Calu3 (cell line): ENCODE results near the gene PRKCZ. TPM values are rescaled to one million over a fixed set of nuclear protein-coding genes. Genes with fewer than 3 reads are reported as not detected.

Experiments used
- BruUV-seq: library from RNA; stranded (reverse); fragments of 400-500 nt; replicated peaks from 2 replicates; lab custom pipeline; 2021; lab: Mats Ljungman, UMichigan
- CTCF ChIA-PET: fragments of 300-600 bp; sonication (Branson Sonifier 250); formaldehyde crosslinking; loops from one replicate; lab custom pipeline; 2022; ENCODE audit warnings: antibody characterized with exemption; lab: Charles Lee
- DNase-seq: peaks from one replicate; pipeline ENCODE4 v3.0.0; 2022
- H3K27ac Mint-ChIP-seq: one replicate; pipeline ENCODE4 v1.8.0; 2022; ENCODE audit warnings: mixed read lengths; ENCODE audit not compliant: unreplicated experiment
- H3K27me3 Mint-ChIP-seq: one replicate; pipeline ENCODE4 v1.8.0; 2022; ENCODE audit warnings: mixed read lengths; ENCODE audit not compliant: unreplicated experiment
- H3K36me3 Mint-ChIP-seq: one replicate; pipeline ENCODE4 v1.8.0; 2022; ENCODE audit warnings: mild to moderate bottlenecking, moderate library complexity, mixed read lengths; ENCODE audit not compliant: insufficient read depth, unreplicated experiment
- H3K4me1 Mint-ChIP-seq: one replicate; pipeline ENCODE4 v1.8.0; 2022; ENCODE audit warnings: mild to moderate bottlenecking, low read depth, mixed read lengths; ENCODE audit not compliant: unreplicated experiment
- H3K4me3 Mint-ChIP-seq: one replicate; pipeline ENCODE4 v1.8.0; 2022; ENCODE audit warnings: mild to moderate bottlenecking, low read depth, moderate library complexity, mixed read lengths; ENCODE audit not compliant: unreplicated experiment
- H3K9me3 Mint-ChIP-seq: one replicate; pipeline ENCODE4 v1.8.0; 2022; ENCODE audit warnings: low read depth, mixed read lengths; ENCODE audit not compliant: unreplicated experiment
- intact Hi-C: fragments of 100-400 bp; cut with micrococcal nuclease; formaldehyde crosslinking; loops from one replicate; pipeline ENCODE4 v1.10.0; 2022; ENCODE audit not compliant: unreplicated experiment
- total RNA-seq: library from RNA; stranded (reverse); gene quantifications from 2 replicates; pipeline ENCODE4 v1.2.3, GENCODE V29; 2022
- TF ChIP-seq, protein P1 (sequence below): fragments of 200-600 bp; IDR thresholded peaks from one replicate; pipeline ENCODE4 v1.8.0; 2022; ENCODE audit warnings: antibody characterized with exemption; ENCODE audit not compliant: unreplicated experiment

PRKCZ gene
- total RNA-seq, 1 experiment from 2014 or later: 26.0 TPM

GRCh38 chr1:2205191-2205952, 155.2 kb downstream of the PRKCZ start:
- BruUV-seq: no TSS peak
- H3K27me3 Mint-ChIP-seq: no peaks in the 10 kb centered on the region
- TF ChIP-seq, protein P1, sequence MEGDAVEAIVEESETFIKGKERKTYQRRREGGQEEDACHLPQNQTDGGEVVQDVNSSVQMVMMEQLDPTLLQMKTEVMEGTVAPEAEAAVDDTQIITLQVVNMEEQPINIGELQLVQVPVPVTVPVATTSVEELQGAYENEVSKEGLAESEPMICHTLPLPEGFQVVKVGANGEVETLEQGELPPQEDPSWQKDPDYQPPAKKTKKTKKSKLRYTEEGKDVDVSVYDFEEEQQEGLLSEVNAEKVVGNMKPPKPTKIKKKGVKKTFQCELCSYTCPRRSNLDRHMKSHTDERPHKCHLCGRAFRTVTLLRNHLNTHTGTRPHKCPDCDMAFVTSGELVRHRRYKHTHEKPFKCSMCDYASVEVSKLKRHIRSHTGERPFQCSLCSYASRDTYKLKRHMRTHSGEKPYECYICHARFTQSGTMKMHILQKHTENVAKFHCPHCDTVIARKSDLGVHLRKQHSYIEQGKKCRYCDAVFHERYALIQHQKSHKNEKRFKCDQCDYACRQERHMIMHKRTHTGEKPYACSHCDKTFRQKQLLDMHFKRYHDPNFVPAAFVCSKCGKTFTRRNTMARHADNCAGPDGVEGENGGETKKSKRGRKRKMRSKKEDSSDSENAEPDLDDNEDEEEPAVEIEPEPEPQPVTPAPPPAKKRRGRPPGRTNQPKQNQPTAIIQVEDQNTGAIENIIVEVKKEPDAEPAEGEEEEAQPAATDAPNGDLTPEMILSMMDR: no peak
- no peak overlapping the region for H3K27ac Mint-ChIP-seq
- H3K9me3 Mint-ChIP-seq: no peaks in the 10 kb centered on the region
- H3K36me3 Mint-ChIP-seq: peaks cover 18% of the 10 kb centered on the region
- peaks cover 19% of the 10 kb centered on the region for H3K4me1 Mint-ChIP-seq
- CTCF ChIA-PET: no interaction called here
- peak overlapping the region; percentile 34 for H3K4me3 Mint-ChIP-seq
- DNase-seq: peak; percentile 88
- intact Hi-C loops: no loop called here

- Mint-ChIP-seq H3K36me3 (peaks cover 18% of the 10 kb centered on the region), H3K4me3 (no peak overlapping the region), H3K9me3 (no peaks in the 10 kb centered on the region), H3K27me3 (no peaks in the 10 kb centered on the region), H3K27ac (no peak overlapping the region), H3K4me1 (peaks cover 19% of the 10 kb centered on the region)
- BruUV-seq: no TSS peak
- TF ChIP-seq, protein P1: no peak
- CTCF ChIA-PET: no interaction called here
- intact Hi-C loops: no loop called here
- DNase-seq: no peak
These were observed 156.7 kb downstream of the PRKCZ start for GRCh38 chr1:2206813-2207487.

GRCh38 chr1:2208309-2209239, 158.4 kb downstream of the PRKCZ start:
- peak overlapping the region; percentile 26 for H3K4me3 Mint-ChIP-seq
- peaks cover 17% of the 10 kb centered on the region for H3K36me3 Mint-ChIP-seq
- H3K9me3 Mint-ChIP-seq: no peaks in the 10 kb centered on the region
- TF ChIP-seq, protein P1: no peak
- CTCF ChIA-PET: interaction anchor here (1.2 to 1.4 kb wide), 2 partner anchors 12 to 14 kb away, joined by 3 to 4 read pairs; partner anchors contain the start of gene FAAP20
- peaks cover 19% of the 10 kb centered on the region for H3K4me1 Mint-ChIP-seq
- BruUV-seq: no TSS peak
- H3K27ac Mint-ChIP-seq: peak overlapping the region; percentile 40
- H3K27me3 Mint-ChIP-seq: no peaks in the 10 kb centered on the region
- intact Hi-C loops: no loop called here
- DNase-seq: peak; percentile 76
